ENCODE measurements around the gene IQCN. TPM values are rescaled to one million over a fixed set of nuclear protein-coding genes. Genes with fewer than 3 reads are reported as not detected.

Gene IQCN
- total RNA-seq, 2 donors from 2014 or later: 8.7 to 29.2 TPM

DNA sequence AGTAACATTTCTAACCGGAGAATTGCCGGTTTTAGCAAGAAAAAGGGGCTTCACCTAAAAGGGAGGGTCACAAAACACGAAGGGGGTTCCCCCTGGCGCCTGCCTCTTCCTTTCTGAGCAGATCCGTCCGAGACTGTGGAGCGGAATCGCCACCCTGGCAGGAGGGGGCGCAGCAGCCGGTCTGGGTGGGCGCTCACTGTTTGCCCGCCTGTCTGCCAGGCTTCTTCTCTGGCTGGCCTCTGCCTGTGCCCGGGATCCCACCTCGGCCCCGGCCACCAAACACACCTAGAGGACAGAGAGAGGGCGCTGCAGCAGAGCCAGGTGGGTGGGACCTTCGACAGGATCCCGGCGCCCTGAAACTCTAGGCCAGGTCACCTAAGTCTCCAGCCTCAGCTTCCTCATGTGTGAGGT, 33.0 kb upstream of the IQCN start:
- peak overlapping the region; percentile 86 to 99 for H3K27ac ChIP-seq

GRCh38 chr19:18306888-18307260, 32.6 kb upstream of the IQCN start:
- TF ChIP-seq, protein P1, sequence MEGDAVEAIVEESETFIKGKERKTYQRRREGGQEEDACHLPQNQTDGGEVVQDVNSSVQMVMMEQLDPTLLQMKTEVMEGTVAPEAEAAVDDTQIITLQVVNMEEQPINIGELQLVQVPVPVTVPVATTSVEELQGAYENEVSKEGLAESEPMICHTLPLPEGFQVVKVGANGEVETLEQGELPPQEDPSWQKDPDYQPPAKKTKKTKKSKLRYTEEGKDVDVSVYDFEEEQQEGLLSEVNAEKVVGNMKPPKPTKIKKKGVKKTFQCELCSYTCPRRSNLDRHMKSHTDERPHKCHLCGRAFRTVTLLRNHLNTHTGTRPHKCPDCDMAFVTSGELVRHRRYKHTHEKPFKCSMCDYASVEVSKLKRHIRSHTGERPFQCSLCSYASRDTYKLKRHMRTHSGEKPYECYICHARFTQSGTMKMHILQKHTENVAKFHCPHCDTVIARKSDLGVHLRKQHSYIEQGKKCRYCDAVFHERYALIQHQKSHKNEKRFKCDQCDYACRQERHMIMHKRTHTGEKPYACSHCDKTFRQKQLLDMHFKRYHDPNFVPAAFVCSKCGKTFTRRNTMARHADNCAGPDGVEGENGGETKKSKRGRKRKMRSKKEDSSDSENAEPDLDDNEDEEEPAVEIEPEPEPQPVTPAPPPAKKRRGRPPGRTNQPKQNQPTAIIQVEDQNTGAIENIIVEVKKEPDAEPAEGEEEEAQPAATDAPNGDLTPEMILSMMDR (IDR thresholded peaks at IDR 0.05): no peak
- Histone ChIP-seq H3K4me3 (peak overlapping the region; percentile 37), H3K27ac (peak overlapping the region; percentile 86 to 99), H3K36me3 (no peaks in the 10 kb centered on the region), H3K27me3 (replicated peaks; ENCODE audit: insufficient read depth) (no peaks in the 10 kb centered on the region), H3K9me3 (no peaks in the 10 kb centered on the region), H3K4me1 (ENCODE audit: control insufficient read depth in 1 of 2, low read depth in 2 of 2) (peaks cover 45 to 69% of the 10 kb centered on the region in 2 donors)
- DNase-seq (ENCODE audit: low spot score) (no peak), ATAC-seq (ENCODE audit: insufficient number of reproducible peaks, low FRiP score, low read depth) (no peak)

More for the DNA sequence above, 33.0 kb upstream of the IQCN start:
- Histone ChIP-seq H3K9me3 (no peaks in the 10 kb centered on the region), H3K4me3 (peak overlapping the region; percentile 37), H3K27me3 (replicated peaks; ENCODE audit: insufficient read depth) (no peaks in the 10 kb centered on the region), H3K36me3 (no peaks in the 10 kb centered on the region), H3K4me1 (ENCODE audit: control insufficient read depth in 1 of 2, low read depth in 2 of 2) (peaks cover 45 to 68% of the 10 kb centered on the region in 2 donors)
- ATAC-seq (ENCODE audit: insufficient number of reproducible peaks, low FRiP score, low read depth) (no peak), DNase-seq (ENCODE audit: low spot score) (no peak)
- TF ChIP-seq, protein P1 (IDR thresholded peaks at IDR 0.05): peak; percentile 25

DNA sequence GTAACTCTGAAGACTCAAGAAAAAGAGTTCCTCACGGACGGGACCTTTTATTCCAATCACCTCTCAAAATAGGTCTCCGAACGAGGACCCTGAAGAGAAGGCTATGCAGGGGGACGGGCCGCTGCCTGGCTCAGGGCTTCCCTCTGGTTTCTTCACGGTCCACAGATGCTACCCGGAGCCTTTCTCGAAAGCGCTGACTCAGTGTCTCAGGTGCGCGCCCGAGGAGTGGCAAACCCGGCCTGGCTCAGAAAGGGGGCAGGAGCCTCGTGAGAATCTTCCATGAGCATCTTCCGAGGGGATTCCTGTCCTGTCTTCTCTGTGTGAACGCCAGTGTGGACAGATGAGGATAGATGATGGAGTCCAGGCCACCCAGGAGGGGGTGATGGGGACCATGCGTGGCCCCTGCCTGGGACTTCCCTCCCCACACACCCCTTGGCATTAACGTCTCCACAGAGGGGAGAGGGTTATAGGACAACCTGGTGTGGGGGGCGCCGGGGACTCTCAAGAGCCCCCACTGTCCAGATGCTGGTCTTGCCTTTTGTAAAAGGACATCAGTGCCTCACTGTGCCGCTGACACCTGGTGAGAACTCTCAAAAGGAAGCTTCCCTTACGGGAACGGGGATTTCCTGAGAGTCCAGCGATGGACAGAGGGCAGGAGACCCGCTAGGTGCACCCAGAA, 32.1 kb upstream of the IQCN start:
- peak overlapping the region; percentile 37 for H3K4me3 ChIP-seq

GRCh38 chr19:18304458-18305310, 30.4 kb upstream of the IQCN start:
- H3K27me3 ChIP-seq (replicated peaks; ENCODE audit: insufficient read depth): no peaks in the 10 kb centered on the region
- H3K36me3 ChIP-seq: no peaks in the 10 kb centered on the region
- TF ChIP-seq, protein P1 (IDR thresholded peaks at IDR 0.05): no peak
- ATAC-seq (ENCODE audit: insufficient number of reproducible peaks, low FRiP score, low read depth): peak; percentile 48
- peaks cover 52 to 89% of the 10 kb centered on the region in 2 donors for H3K4me1 ChIP-seq (ENCODE audit: control insufficient read depth in 1 of 2, low read depth in 2 of 2)
- H3K9me3 ChIP-seq: no peaks in the 10 kb centered on the region
- peak overlapping the region; percentile 86 to 99 for H3K27ac ChIP-seq
- peak overlapping the region; percentile 68 for H3K4me3 ChIP-seq
- DNase-seq (ENCODE audit: low spot score): peak; percentile 69

More for the DNA sequence above, 32.1 kb upstream of the IQCN start:
- peak overlapping the region; percentile 86 to 99 for H3K27ac ChIP-seq
- no peaks in the 10 kb centered on the region for H3K9me3 ChIP-seq
- H3K36me3 ChIP-seq: no peaks in the 10 kb centered on the region
- no peaks in the 10 kb centered on the region for H3K27me3 ChIP-seq (replicated peaks; ENCODE audit: insufficient read depth)
- DNase-seq (ENCODE audit: low spot score) (no peak), ATAC-seq (ENCODE audit: insufficient number of reproducible peaks, low FRiP score, low read depth) (no peak)
- TF ChIP-seq, protein P1 (IDR thresholded peaks at IDR 0.05): no peak
- peaks cover 45 to 74% of the 10 kb centered on the region in 2 donors for H3K4me1 ChIP-seq (ENCODE audit: control insufficient read depth in 1 of 2, low read depth in 2 of 2)

DNA sequence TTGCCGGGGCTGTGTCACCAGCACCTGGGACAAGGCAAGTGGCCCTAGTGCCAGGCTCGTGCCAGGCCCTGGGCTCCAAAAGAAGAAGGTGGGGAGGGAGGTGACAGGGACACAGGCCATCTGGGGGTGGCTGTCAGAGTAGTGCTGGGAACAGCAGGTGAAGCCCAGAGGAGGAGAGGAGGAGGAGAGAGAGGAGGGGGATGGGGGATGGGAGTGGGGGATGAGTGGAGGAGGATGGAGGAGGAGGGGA, 29.9 kb upstream of the IQCN start:
- H3K27me3 ChIP-seq (replicated peaks; ENCODE audit: insufficient read depth): no peaks in the 10 kb centered on the region
- H3K9me3 ChIP-seq: no peaks in the 10 kb centered on the region
- no peak for DNase-seq (ENCODE audit: low spot score)
- H3K36me3 ChIP-seq: no peaks in the 10 kb centered on the region
- H3K4me1 ChIP-seq (ENCODE audit: control insufficient read depth in 1 of 2, low read depth in 2 of 2): peaks cover 52 to 86% of the 10 kb centered on the region in 2 donors
- peak overlapping the region; percentile 68 for H3K4me3 ChIP-seq
- TF ChIP-seq, protein P1 (IDR thresholded peaks at IDR 0.05): no peak
- H3K27ac ChIP-seq: peak overlapping the region; percentile 86 to 99
- ATAC-seq (ENCODE audit: insufficient number of reproducible peaks, low FRiP score, low read depth): no peak

Measured in thoracic aorta (tissue), 2 donors.